ENCODE data around the gene KIN.
"Not testable (repeated sequence)": the region's sequence is repeated elsewhere in the genome, so short reads cannot be mapped to it uniquely, and the experiment has no call there.

The KIN gene

GRCh38 chr10:7794251-7795026 is 6.6 kb upstream of the KIN start:
- no peak for DNase-seq (ENCODE audit: low read depth)

GRCh38 chr10:7792541-7792940 is 4.7 kb upstream of the KIN start:
- DNase-seq (ENCODE audit: low read depth) = no peak

GRCh38 chr10:7789390-7789789 is 1.6 kb upstream of the KIN start:
- DNase-seq (ENCODE audit: low read depth) = no peak

GRCh38 chr10:7788639-7789286 is 970 bp upstream of the KIN start:
- no peak for DNase-seq (ENCODE audit: low read depth)

- DNase-seq (ENCODE audit: low read depth) = no peak
Measured at GRCh38 chr10:7787150-7787856, 490 bp downstream of the KIN start.

- no peak for DNase-seq (ENCODE audit: low read depth)
Measured at GRCh38 chr10:7786430-7786829, 1.4 kb downstream of the KIN start.

- DNase-seq (ENCODE audit: low read depth) = not testable (repeated sequence)
Measured at GRCh38 chr10:7782194-7782593, 5.6 kb downstream of the KIN start.

- no peak for DNase-seq (ENCODE audit: low read depth)
Measured at GRCh38 chr10:7776777-7777176, 11.0 kb downstream of the KIN start.

- no peak for DNase-seq (ENCODE audit: low read depth)
Measured at GRCh38 chr10:7773845-7774801, 13.7 kb downstream of the KIN start.

- DNase-seq (ENCODE audit: low read depth) = no peak
Measured at GRCh38 chr10:7768417-7768816, 19.4 kb downstream of the KIN start.

GRCh38 chr10:7767209-7767608 is 20.6 kb downstream of the KIN start:
- no peak for DNase-seq (ENCODE audit: low read depth)

GRCh38 chr10:7766241-7766640 is 21.6 kb downstream of the KIN start:
- DNase-seq (ENCODE audit: low read depth) = no peak

GRCh38 chr10:7763929-7764328 is 23.9 kb downstream of the KIN start:
- DNase-seq (ENCODE audit: low read depth) = no peak

- no peak for DNase-seq (ENCODE audit: low read depth)
Measured at GRCh38 chr10:7756360-7756992, 31.3 kb downstream of the KIN start.

GRCh38 chr10:7755103-7755502 is 32.7 kb downstream of the KIN start:
- DNase-seq (ENCODE audit: low read depth) = no peak

GRCh38 chr10:7752251-7752650 is 35.5 kb downstream of the KIN start:
- DNase-seq (ENCODE audit: low read depth) = no peak

- DNase-seq (ENCODE audit: low read depth) = no peak
Measured at GRCh38 chr10:7750222-7750621, 37.6 kb downstream of the KIN start.

GRCh38 chr10:7748637-7749036 is 39.2 kb downstream of the KIN start:
- DNase-seq (ENCODE audit: low read depth) = not testable (repeated sequence)

GRCh38 chr10:7744307-7744706 is 43.5 kb downstream of the KIN start:
- no peak for DNase-seq (ENCODE audit: low read depth)

- no peak for DNase-seq (ENCODE audit: low read depth)
Measured at GRCh38 chr10:7738536-7739407, 49.0 kb downstream of the KIN start.
